T1000 (cell line): ENCODE results near the gene C11orf42.

Source experiments
- DNase-seq: peaks from one replicate; lab custom pipeline; 2025; ENCODE audit warnings: mixed read lengths; lab: John Stamatoyannopoulos, UW

C11orf42 gene, protein sequence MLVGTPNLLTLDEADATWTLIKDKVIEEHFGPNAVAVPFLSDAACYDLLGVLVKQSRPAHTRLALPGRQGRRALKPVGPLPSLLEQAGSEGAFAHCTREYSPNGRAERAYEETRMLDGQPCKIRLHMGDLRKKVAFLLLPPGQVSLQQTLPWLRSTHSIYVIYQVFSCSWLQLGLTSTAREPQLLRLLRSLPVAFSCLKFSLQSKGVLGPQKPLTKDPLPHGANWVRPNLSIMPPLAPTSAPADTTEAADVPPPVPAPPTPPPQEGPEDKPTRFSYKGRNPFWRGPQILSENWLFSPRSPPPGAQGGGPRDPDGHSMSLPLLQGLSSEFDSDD

DNA sequence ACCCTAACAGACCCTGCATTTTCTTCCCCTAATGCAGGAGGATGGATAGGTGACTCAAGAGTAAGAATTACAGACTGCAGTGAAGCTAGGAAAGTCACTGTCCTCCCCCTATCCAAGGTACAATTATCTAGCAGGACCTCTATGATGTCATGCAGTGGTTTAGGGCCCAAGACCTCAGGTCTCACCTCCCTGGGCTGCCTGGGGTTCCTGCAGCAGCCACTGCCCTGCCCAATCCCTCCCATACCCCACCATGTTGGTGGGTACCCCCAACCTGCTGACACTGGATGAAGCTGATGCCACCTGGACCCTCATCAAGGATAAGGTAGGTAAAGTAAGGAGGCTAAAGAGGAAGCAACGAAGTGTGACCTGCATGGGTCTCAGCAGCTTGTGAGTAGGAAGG is at the start of gene C11orf42:
Gene C11orf42 (plus strand): TSS at position 192 of the 400 bp plus-strand sequence. CDS start 59 bp downstream, at position 251.
- DNase-seq: no peak

DNA sequence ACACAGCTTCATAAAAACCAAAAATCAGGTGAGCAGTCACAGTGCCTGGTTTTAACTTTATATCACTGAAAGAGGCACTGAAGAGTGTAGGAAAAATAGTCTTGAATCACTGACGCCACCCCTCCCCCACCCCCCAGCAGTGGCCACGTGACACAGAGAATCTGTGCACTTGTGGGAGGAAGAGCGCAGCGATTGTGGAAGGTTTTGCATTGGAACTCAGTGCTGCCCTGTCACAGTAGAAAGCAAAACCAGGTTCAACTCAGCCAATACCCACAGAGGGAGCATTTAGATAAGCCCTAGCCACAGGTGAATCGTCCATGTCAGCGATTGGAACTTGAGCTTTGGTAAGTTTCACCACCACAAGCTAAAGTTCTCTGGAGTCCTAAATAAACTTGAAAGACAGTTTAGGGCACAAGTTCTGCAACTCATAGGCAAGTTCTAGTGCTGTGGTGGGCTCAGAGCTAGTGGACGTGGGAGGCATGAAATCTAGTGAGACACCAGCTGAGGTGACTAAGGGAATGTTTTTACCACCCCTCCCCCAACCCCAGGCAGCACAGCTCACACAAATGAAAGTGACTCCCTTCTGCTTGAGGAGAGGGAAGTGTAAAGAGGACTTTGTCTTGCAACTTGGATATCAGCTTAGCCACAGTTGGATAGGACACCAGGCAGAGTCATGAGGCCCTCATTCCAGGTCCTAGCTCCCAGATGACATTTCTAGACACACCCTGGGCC is 48.6 kb upstream of the C11orf42 start:
- DNase-seq: no peak

DNA sequence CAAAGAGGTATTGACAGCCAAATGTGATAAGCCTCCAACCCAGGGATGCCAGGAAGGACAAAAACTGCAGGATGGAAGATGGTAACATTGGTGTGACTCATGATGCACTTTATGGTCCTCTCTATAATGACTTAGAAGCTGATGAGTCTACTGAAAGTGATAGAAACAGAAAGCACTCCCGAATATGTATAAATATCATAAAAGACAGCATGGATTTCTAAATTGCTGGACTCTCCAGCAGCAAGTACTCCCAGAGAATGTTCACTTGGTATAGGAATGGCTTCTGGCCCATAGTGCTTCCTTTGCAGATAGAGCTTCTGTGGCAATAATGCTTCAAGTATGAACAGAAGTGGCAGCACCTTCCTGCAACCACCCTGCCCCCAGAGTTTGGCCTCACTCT is 35.1 kb upstream of the C11orf42 start, which contains the start of gene OR52B2:
Gene OR52B2 (minus strand): TSS at position 101 of the 400 bp plus-strand sequence. CDS start 0 bp downstream, at position 101.
- no peak for DNase-seq

DNA sequence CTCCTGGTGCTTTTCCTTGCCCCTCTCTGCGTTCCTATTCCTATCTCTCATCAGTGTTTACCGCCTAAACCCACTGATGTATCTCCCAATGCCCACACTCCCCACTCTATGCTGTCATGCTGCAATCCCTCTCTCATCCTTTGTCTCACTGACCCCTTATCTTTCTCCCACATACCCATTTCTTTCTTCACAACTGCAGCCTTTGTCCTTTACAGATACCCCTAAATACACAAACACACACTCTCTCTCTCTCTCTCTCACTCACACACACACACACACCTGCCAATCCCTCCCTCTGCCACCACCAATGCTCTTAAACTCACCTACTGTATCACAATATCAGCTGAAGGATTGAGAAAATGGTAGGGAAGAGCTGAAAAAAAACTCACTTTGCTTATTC is 29.9 kb upstream of the C11orf42 start:
- DNase-seq: no peak

DNA sequence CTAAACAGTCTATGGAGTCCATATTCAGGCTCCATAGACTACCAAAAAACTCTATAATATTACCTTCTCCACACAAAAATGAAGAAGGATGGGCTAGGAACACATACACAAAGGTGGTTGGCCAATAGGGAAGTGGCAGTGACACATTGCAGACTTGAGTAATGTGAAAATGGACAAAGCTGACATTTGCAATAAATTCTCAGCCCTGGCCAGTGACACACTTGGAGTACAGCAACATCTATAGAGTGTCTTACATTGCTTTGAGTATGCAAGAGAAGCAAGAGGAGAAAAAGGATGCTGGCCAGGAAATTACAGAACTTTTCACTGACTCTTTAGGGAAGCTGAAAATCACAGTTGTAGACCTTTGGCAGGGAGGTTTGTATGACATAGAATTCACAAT is 13.6 kb upstream of the C11orf42 start:
- no peak for DNase-seq

DNA sequence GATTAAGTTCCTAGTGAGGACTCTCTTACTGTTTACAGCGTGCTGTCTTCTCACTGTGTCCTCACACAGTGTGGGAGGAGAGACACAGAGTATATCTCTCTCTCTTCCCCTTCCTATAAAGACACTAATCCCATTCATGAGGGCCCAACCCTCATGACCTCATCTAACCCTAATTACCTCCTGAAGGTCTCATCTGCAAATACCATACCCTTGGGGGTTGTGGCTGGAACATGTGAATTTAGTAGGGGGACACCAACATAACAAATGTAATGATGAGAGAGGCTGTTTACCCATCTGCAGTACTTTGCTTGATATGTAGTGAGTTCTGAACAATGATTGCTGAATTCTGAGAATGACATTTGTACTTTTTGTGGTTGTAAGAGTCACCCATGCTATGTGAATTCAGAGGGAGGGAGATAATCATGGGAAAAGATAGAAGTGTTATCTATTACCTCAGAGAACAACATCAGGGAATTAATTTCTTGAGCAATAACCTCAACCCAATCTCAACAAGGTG is 11.2 kb upstream of the C11orf42 start:
- no peak for DNase-seq

DNA sequence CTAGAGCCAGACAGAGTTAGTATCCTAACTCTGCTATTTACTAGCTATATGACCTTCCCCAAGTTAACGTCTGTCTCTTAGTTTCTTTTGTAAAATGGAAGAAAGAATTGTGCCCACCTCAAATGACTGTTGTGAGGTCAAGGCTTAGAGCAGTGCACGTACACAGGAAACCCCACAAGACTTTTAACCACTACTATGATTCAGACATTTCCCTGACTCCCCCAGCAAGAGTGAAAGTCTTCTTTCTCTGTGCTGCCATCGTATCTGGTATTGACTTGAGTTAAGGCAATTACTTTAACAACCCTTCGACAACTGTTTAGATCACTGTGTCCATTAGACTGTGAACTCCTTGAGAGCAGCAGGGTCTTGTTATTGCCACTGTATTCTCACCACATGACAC is 9.0 kb upstream of the C11orf42 start:
- no peak for DNase-seq

DNA sequence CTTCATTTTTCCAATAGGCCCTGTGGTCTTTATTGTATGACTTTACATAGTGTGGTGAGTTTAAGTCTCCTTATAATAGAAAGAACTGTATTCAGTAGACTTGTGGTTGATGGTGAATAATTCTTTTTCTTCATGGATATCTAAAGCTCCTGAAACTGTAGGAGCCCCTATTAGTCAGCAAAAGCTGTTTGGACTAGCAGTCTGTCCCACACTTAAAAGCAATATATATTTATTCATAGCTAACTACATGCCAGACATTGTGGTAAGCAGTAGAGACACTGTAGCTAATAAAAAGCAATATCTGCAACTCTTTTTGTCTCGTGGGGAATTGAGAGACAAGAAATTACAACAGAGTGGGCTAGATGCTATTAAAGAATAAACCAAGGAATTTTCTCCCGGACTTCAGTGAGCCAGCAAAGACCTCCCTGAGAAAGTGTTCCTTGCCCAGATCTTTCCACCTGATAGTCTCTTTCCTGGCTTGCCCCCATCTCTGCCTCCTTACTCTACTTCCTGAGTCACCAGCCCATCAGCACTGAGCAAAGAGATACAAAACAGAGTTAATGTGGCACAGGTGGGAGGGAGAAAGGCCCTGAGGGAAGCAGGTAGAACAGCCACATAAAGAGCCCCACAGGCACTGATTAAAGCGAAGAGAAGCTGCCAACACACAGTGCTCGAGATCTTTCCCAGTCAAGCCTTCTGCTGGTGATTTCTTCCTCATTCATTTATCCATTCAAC is 7.7 kb upstream of the C11orf42 start:
- no peak for DNase-seq

DNA sequence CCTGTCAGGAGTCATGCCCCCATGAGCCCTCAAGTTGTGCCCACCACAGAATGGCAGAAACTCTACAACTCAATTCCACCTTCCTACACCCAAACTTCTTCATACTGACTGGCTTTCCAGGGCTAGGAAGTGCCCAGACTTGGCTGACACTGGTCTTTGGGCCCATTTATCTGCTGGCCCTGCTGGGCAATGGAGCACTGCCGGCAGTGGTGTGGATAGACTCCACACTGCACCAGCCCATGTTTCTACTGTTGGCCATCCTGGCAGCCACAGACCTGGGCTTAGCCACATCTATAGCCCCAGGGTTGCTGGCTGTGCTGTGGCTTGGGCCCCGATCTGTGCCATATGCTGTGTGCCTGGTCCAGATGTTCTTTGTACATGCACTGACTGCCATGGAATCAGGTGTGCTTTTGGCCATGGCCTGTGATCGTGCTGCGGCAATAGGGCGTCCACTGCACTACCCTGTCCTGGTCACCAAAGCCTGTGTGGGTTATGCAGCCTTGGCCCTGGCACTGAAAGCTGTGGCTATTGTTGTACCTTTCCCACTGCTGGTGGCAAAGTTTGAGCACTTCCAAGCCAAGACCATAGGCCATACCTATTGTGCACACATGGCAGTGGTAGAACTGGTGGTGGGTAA is 6.1 kb upstream of the C11orf42 start, which contains the start of gene OR52W1:
Gene OR52W1 (plus strand): TSS at position 51 of the 637 bp plus-strand sequence. CDS start 0 bp downstream, at position 51.
- DNase-seq: no peak

DNA sequence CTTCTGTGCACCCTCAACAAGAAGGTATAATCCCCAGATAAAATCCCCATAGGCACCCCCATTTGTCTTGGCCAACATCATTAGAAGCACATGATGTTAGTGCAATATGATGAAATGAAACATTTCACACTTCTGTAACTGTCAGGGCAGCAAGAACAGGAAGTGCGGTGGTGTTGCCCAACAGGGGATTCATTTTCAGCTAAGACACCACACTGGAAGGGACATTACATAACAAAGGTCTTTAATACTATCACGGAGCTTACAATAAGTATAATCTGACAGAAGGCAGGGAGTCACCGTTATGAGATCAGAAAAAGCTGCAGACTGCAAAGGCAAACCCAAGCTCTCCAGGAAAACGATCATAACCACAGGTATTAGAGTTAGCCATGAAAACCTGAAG is 4.4 kb upstream of the C11orf42 start:
- DNase-seq: no peak

DNA sequence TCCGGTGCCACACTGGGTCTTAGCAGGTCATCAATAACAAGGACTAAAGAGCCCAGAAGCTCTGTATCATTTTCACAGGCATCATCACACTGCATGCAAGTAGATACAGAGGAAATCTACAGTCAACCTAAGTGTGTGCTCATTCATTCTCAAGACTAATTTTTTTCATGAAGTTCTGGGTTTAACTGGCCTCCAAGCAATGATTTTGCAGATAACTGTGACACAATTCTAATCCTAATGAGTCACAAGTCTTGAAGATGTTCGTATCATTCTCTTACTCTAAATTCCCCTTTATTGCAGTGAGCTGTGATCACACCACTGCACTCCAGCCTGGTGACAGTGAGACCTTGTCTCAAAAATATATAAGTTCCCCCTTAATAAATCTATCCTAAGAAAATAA is 3.9 kb upstream of the C11orf42 start:
- no peak for DNase-seq

DNA sequence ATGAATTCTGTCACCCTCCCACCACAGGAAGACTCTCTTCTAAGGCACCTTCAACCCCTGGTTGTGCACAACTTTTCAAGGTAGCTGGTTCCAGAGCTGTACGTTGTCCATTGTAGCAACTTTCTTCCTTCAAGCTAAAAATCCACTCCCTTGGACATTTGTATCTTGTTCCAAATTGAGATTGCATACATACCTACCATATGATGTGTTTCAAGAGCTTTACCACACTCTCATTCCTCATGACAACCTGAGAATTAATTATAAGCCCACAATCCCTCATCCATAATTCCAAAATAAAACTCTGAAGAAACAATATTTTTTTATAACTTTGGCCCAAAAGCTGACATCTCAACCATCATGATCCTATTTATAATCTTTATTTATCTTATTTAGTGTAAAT is 3.3 kb upstream of the C11orf42 start:
- no peak for DNase-seq

DNA sequence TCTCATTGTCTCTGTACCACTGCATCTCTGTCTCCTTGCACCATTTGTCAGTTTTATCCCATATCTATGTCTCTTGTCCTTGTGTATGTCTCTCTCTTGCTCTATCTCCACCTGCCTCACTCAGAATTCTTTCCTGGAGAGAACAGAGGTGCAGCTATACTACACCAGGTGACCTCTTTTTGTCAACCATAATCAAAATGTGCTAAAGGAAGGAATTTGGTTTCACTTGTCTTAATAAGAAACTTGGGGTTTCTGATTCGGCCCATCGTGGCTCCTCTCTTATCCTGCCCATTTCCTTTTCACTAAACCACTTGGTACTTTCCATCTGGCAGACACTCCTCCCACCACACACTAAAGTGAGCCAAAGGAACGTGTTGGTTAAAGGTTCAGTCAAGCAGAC is 2.0 kb upstream of the C11orf42 start:
- DNase-seq: no peak

DNA sequence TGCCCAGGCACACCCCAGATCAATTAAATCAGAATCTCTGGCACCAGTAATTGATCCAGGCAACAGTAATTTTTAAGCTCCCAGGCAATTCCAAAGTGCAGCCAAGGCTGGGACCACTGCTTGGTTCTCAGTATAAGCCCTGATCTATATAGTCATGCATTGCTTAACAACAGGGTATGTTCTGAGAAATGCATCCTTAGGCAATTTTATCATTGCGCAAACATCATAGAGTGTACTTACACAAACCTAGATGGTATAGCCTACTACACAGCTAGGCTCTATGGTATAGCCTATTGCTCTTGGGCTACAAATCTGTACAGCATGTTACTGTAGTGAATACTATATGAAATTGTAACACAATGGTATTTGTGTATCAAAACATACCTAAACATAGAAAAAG is 651 bp upstream of the C11orf42 start:
- no peak for DNase-seq

DNA sequence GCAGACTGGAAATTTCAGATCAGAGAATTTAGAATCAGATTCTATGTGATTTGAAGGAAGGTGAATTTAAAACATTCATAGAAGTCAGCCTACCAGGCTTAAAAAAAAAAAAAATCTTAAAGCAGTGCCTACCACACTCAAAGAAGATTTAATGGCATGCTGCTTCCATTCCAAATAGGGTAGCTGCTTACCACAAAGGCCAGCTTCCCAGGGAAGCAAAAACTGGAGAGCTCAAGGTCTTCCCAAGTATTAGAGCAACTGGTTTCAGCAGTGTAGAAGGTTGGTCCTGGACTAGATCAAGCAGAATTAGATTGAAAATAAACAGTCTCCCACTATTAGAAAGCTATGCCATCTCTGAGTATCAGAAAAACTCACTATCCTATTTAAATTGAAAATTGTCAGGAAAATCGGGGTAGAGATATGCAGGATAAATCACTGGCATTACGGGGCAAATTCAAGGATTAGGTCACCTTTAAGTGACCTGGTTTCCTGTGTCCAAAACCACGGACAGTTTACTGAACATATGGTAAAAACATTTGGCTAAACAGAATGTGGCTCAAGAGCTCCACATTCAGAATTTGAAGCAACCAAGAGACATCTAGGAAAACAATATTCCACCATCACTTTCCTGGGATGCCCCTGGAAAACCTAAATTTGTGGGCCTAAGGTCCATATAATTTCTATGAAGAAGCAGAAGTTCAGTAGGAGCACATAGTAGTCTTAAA is 1.3 kb downstream of the C11orf42 start:
- DNase-seq: no peak

DNA sequence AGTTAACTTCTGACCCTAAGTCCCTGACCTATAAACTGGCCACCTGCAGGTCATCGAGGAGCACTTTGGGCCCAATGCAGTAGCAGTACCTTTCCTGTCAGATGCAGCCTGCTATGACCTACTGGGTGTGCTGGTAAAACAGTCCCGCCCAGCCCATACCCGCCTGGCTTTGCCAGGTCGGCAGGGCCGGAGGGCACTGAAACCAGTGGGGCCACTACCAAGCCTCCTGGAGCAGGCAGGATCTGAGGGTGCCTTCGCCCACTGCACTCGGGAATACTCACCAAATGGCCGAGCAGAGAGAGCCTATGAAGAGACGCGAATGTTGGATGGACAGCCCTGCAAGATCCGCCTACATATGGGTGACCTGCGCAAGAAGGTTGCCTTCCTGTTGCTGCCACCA is 4.4 kb downstream of the C11orf42 start:
- DNase-seq: no peak

DNA sequence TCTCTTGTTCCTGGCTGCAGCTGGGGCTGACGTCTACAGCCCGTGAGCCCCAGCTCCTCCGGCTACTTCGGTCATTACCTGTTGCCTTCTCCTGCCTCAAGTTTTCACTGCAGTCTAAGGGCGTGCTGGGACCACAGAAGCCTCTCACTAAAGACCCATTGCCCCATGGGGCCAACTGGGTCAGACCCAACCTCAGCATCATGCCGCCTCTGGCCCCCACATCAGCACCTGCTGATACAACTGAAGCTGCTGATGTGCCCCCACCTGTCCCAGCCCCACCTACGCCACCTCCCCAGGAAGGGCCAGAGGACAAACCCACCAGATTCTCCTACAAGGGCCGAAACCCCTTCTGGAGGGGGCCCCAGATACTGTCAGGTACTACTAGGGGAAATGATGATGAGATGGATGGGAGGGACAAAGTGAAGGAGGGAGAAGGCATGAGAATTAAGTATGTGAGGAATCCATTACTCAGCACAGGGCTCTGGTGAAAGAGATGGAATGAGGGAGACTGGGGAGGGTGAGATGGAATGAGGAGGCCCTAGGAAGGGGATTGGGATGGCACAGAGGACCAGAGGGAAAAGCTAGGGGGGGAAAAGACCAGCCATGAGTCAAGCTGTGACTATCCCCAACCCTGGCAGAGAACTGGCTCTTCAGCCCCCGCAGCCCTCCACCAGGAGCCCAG is 5.1 kb downstream of the C11orf42 start:
- DNase-seq: no peak

DNA sequence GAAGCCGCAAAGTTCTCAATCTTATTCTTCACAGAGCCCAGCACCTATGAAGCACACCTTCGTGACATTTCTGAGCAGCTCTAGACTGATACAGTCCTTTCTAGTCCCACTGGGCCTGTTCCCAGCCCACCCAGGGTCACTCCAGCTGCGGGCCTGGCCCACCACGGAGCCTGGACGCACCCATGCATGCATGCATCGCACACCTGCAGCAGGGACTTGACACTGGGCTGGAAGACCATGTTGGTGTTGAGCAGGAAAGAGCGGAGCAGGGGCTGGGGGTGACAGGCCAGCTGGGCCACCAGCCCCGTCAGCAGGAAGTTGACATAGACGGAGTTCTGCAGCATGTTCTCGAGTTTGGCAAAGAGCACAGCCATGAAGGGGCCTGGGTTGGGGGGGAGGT is 9.2 kb downstream of the C11orf42 start:
- DNase-seq: no peak

DNA sequence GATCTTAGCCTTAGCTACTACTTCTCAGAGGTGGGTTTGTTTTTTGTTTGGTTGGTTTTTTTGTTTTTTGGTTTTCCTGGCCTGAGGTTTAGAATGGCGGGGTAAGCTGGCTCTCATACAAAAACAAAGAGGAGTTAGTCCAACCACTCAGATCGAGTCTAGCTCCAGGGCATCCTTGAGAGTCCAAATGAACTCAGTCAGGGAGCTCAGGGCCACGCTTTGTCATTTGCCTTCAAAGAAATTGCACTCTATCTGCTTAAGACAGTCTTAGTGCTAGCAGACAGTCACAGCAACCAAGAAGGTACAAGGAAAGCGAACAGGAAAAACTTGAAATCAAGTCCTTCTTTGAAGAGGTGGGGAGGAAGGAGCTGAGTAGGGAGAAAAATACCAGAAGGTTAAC is 11.1 kb downstream of the C11orf42 start:
- no peak for DNase-seq

DNA sequence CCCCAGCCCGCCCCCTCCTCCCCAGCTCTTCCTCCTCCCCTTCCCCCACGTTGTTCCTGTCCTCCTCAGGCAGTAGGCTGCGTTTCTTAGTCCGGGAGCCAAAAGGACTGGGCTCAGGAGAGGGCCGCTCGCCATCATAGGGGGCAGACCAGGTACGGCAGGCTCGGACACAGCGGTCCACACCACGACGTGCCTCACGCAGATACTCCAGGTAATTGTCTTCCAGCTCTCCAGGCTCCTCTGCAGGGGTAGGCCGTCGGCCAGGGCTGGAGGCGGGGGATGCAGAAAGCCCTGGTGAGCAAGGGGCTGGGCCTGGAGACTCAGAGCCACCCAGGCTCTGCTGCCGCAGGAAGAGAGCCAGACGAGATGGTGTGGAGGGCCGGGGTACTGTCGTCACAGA is 12.4 kb downstream of the C11orf42 start:
- no peak for DNase-seq

DNA sequence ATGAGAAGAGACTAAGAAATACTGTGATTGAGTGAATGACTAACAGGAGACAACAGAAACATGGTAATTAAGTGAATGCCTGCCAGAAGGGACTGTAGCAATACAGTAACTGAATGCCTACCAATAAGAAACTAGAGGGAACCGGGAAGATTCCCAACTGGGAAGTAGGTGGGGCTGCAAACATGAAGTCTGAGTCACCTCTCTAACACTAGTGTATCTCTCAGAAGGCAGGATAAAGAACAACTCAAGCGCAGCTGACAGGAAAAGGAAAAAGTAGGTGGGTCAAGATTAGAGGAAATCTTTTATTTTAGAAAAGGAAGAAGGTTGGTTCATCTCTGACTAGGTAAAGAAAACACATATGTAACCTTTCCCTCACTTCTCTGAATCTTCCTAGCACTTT is 14.0 kb downstream of the C11orf42 start:
- peak; percentile 16 for DNase-seq
